SK-N-SH treated with all-trans-retinoic acid at 6 μM for 48 hours (cell line): Measurements from ENCODE around the gene OR1I1.

Experiments
- PATZ1 ChIP-seq: fragments of 250-450 bp; sonication (Bioruptor Pico); IDR thresholded peaks from 2 replicates; pipeline ENCODE4 v1.8.0; 2020; ENCODE audit warnings: mild to moderate bottlenecking, moderate library complexity, borderline replicate concordance
- TOX ChIP-seq: fragments of 250-450 bp; sonication (Bioruptor Pico); IDR thresholded peaks from 2 replicates; pipeline ENCODE4 v1.8.0; 2021; ENCODE audit warnings: mild to moderate bottlenecking, moderate library complexity, borderline replicate concordance
- TSHZ2 ChIP-seq: fragments of 250-450 bp; sonication (Bioruptor Pico); IDR thresholded peaks from 2 replicates; pipeline ENCODE4 v1.5.0; 2020; ENCODE audit warnings: mild to moderate bottlenecking, moderate library complexity
- ZFP30 ChIP-seq: fragments of 450-650 bp; formaldehyde crosslinking; IDR thresholded peaks from 2 replicates; pipeline ENCODE4 v1.5.0; 2022; ENCODE audit warnings: mild to moderate bottlenecking, moderate library complexity

- no peak for TF ChIP-seq PATZ1 (CRISPR knock-in tag)
- no peak for TF ChIP-seq TSHZ2
- no peak for TF ChIP-seq TOX (CRISPR knock-in tag)
- no peak for TF ChIP-seq ZFP30 (CRISPR knock-in tag)
These were observed 26.3 kb downstream of the OR1I1 start for GRCh38 chr19:15108145-15108844.
